ENCODE data around the gene PCDHA1.

The PCDHA1 gene

DNA sequence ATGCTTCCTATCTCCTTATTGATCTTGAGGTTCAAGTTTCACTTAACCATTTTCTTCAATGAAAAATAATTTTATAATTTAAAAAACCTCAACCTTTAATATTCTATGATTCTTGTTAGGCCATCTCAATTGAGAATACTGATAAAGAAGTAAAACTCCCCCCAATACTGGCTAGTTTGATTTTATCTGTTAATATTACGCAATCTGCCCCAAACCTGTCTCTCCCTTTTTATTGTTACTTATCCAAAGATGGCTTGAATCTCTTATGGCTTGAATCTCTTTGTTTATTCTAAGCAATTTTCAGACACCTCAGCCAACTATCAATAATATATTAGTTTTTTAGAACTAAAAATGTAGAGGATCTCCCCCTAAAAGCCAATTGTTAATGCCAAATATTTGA lies 176.2 kb downstream of the PCDHA1 start:
- no peak for DNase-seq (ENCODE audit: low spot score)
- TF ChIP-seq, protein P1, sequence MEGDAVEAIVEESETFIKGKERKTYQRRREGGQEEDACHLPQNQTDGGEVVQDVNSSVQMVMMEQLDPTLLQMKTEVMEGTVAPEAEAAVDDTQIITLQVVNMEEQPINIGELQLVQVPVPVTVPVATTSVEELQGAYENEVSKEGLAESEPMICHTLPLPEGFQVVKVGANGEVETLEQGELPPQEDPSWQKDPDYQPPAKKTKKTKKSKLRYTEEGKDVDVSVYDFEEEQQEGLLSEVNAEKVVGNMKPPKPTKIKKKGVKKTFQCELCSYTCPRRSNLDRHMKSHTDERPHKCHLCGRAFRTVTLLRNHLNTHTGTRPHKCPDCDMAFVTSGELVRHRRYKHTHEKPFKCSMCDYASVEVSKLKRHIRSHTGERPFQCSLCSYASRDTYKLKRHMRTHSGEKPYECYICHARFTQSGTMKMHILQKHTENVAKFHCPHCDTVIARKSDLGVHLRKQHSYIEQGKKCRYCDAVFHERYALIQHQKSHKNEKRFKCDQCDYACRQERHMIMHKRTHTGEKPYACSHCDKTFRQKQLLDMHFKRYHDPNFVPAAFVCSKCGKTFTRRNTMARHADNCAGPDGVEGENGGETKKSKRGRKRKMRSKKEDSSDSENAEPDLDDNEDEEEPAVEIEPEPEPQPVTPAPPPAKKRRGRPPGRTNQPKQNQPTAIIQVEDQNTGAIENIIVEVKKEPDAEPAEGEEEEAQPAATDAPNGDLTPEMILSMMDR (IDR thresholded peaks at IDR 0.05; ENCODE audit: borderline replicate concordance, control extremely low read depth, extremely low read depth, insufficient read depth, missing control alignments): no peak
- in situ Hi-C loops (cut with MboI; ENCODE audit: low sequenced_read_pairs, unreplicated experiment): no loop called here

DNA sequence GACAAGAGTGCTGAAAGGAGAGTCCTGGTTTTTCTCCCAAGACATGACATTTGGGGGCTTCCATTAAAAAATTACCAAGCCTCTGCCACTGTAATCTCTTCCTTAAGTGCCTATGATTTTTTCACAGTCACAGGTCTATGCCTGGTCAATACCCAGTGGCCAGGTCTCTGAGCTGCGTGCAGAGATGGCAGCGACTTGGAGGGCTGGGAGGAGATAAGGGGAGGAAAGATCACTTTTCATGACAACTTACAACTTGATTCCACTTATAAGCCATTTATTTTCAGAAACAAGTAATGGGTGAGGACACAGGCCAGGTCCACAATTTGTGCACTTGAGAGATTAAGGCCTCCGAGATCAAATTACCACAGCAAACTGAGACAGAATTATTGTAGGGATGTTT lies 178.4 kb downstream of the PCDHA1 start:
- no peak for DNase-seq (ENCODE audit: low spot score)
- TF ChIP-seq, protein P1 (IDR thresholded peaks at IDR 0.05; ENCODE audit: borderline replicate concordance, control extremely low read depth, extremely low read depth, insufficient read depth, missing control alignments): no peak
- in situ Hi-C loops (cut with MboI; ENCODE audit: low sequenced_read_pairs, unreplicated experiment): no loop called here

DNA sequence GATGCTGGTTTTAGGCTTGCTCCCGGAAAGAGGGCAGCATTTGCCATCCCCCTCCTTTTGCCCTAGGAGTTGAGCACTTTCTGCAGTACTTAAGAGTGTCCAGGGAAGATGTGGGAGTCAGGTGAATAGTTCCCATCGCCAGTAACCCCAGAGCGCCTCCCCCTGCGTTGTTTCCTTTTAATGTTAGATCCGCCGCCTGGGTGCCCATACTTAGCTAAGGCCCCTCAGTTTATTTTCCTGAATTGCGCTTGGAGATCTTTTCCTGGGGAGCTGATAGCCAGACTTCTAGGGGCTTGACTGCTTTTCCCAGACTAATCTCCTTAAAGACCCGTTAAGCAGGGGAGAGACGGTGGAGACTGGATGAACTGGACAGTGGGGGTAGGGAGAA lies 180.0 kb downstream of the PCDHA1 start:
- no peak for DNase-seq (ENCODE audit: low spot score)
- TF ChIP-seq, protein P1 (IDR thresholded peaks at IDR 0.05; ENCODE audit: borderline replicate concordance, control extremely low read depth, extremely low read depth, insufficient read depth, missing control alignments): no peak
- in situ Hi-C loops (cut with MboI; ENCODE audit: low sequenced_read_pairs, unreplicated experiment): no loop called here

DNA sequence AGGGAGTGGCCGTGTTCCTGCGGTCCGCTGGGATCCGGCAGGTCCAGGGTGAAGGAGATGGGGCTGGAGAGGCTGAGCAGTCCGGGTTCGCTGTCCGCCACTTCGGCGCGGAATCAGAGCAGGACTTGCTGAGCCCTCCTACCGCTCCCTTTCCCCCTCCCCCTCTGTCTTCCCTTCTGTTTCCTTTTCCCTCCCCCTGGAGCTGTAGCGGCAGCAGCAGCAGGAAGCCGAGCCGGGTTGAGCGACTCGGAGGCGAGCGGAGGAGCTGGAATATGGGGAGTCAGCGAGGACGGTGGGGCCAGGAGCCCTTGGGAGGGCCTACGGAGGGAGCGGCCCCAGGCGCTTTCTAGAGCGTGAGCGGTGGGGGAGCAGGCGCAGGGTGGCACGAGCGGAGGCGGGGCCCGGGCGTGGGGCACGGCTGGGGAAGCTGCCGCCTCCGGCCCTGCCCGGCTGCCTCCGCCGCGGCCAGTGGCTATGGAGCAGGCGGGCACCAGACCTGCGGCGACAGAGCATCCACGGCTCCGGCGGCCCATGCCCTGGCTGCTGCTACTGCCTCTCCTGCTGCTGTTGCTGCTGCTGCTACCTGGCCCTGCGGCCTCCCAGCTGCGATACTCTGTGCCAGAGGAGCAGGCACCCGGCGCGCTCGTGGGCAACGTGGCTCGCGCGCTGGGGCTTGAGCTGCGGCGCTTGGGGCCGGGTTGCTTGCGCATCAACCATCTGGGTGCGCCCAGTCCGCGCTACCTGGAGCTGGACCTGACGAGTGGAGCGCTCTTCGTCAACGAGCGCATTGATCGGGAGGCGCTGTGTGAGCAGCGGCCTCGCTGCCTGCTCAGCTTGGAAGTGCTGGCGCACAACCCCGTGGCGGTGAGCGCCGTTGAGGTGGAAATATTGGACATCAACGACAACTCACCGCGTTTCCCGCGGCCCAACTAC lies 180.6 kb downstream of the PCDHA1 start, which contains the start of gene PCDHAC2:
Gene PCDHAC2, plus strand, starts transcription at position 184 of the 933 bp plus-strand sequence. Its CDS starts 291 bp downstream, at position 475.
- DNase-seq (ENCODE audit: low spot score): no peak
- TF ChIP-seq, protein P1 (IDR thresholded peaks at IDR 0.05; ENCODE audit: borderline replicate concordance, control extremely low read depth, extremely low read depth, insufficient read depth, missing control alignments): no peak
- in situ Hi-C loops (cut with MboI; ENCODE audit: low sequenced_read_pairs, unreplicated experiment): no loop called here

DNA sequence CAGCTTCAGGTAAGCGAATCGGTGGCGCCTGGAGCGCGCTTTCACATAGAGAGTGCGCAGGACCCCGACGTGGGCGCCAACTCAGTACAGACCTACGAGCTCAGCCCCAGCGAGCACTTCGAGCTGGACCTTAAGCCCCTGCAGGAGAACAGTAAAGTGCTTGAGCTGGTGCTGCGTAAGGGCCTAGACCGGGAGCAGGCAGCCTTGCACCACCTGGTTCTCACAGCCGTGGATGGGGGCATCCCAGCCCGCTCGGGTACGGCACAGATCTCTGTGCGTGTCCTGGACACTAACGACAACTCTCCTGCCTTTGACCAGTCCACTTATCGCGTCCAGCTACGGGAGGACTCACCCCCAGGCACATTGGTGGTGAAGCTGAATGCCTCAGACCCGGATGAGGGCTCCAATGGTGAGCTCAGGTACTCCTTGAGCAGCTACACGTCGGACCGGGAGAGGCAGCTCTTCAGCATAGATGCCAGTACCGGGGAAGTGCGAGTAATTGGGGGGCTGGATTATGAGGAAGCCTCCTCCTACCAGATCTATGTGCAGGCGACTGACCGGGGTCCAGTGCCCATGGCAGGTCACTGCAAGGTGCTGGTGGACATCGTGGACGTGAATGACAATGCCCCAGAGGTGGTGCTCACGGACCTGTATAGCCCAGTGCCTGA lies 181.4 kb downstream of the PCDHA1 start:
- in situ Hi-C loops (cut with MboI; ENCODE audit: low sequenced_read_pairs, unreplicated experiment): no loop called here
- TF ChIP-seq, protein P1 (IDR thresholded peaks at IDR 0.05; ENCODE audit: borderline replicate concordance, control extremely low read depth, extremely low read depth, insufficient read depth, missing control alignments): no peak
- DNase-seq (ENCODE audit: low spot score): no peak

DNA sequence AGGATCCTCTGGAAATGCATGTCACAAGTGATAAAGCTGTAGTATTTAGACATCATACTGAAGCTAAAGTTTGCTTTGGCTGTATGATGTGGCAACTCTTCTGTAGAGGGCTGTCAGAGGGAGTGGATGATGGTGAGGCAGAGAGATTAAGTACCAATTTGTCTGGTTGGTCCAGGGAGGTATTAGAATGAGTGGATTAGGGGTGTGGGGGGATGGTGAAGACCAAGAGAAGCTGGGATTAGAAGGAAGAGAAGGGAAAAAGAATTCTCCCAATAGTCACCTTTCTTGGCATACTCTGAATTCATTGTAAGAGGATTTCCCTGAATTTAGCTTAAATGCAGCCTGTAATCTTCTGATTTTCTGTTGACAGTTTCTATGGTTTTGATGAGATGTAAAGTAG lies 183.9 kb downstream of the PCDHA1 start:
- TF ChIP-seq, protein P1 (IDR thresholded peaks at IDR 0.05; ENCODE audit: borderline replicate concordance, control extremely low read depth, extremely low read depth, insufficient read depth, missing control alignments): no peak
- DNase-seq (ENCODE audit: low spot score): no peak
- in situ Hi-C loops (cut with MboI; ENCODE audit: low sequenced_read_pairs, unreplicated experiment): no loop called here
